Kidney (tissue), 14 donors: ENCODE results near the gene COL28A1. TPM values are rescaled to one million over a fixed set of nuclear protein-coding genes. Genes with fewer than 3 reads are reported as not detected.

Experiments
- DNase-seq, 5 donors: peaks; one replicate each; pipeline ENCODE4 v3.0.0-alpha.2; 2013 to 2020
- FAIRE-seq: peaks from 2 replicates; lab custom pipeline; 2012; peaks lifted over from hg19 to GRCh38; lab: Jason Lieb, UNC
- H3K27ac ChIP-seq, 2 donors: one replicate each; pipeline ENCODE4 v1.7.0; 2013; ENCODE audit warnings: low read depth in 2 of 2, low read length in 2 of 2, inconsistent platforms in 1 of 2
- H3K27me3 ChIP-seq: one replicate; pipeline ENCODE4 v1.7.1; 2013; ENCODE audit warnings: low read length, inconsistent platforms; ENCODE audit not compliant: control insufficient read depth, insufficient read depth
- H3K36me3 ChIP-seq, 3 donors: one replicate each; pipeline versions ENCODE4 v1.7.0 to v1.7.1; 2013; ENCODE audit warnings: low read length in 3 of 3, control low read depth in 1 of 3, inconsistent platforms in 1 of 3; ENCODE audit not compliant: insufficient read depth in 3 of 3, control insufficient read depth in 2 of 3
- H3K4me1 ChIP-seq, 3 donors: one replicate each; pipeline versions ENCODE4 v1.7.0 to v1.7.1; 2013; ENCODE audit warnings: low read length in 3 of 3, inconsistent platforms in 1 of 3, low read depth in 1 of 3; ENCODE audit not compliant: control insufficient read depth in 2 of 3, insufficient read depth in 2 of 3
- H3K4me3 ChIP-seq, 3 donors: one replicate each; pipeline versions ENCODE4 v1.7.0 to v1.8.1; 2013; ENCODE audit warnings: low read length in 3 of 3, control low read depth in 1 of 3, inconsistent platforms in 1 of 3
- H3K9ac ChIP-seq, 3 donors: one replicate each; pipeline versions ENCODE4 v1.7.0 to v1.7.1; 2013; ENCODE audit warnings: low read length in 3 of 3, control low read depth in 1 of 3, inconsistent platforms in 1 of 3
- H3K9me3 ChIP-seq, 3 donors: one replicate each; pipeline versions ENCODE4 v1.7.0 to v1.7.1; 2013; ENCODE audit warnings: low read length in 3 of 3, control low read depth in 1 of 3, inconsistent platforms in 1 of 3; ENCODE audit not compliant: control insufficient read depth in 2 of 3, insufficient read depth in 1 of 3
- intact Hi-C: fragments of 100-400 bp; cut with DNase I; formaldehyde crosslinking; loops from one replicate; pipeline ENCODE4 v1.11.1; 2022
- polyA plus RNA-seq: library from polyadenylated mRNA; stranded (reverse); fragments of 350-450 nt; fragmentation: Illumina TruSeq; extraction: RNeasy Lipid Tissue Mini Kit (QIAGEN cat#74804); gene quantifications from one replicate; pipeline ENCODE4 v1.2.3, GENCODE V29; 2014; ENCODE audit warnings: low read depth, low replicate concordance; ENCODE audit not compliant: insufficient read depth
- total RNA-seq: library from RNA; stranded (reverse); fragmentation: NEBNext Ultra II Directional; extraction: Animal tissue kit (Norgen Biotek cat#: 25700); gene quantifications from one replicate; pipeline ENCODE4 v1.2.1, GENCODE V29; 2021
- TF ChIP-seq, protein P1 (sequence below): IDR thresholded peaks from 3 replicates; pipeline ENCODE4 v1.5.1; 2012; ENCODE audit warnings: mild to moderate bottlenecking, moderate library complexity, borderline replicate concordance; ENCODE audit not compliant: insufficient read depth; ENCODE audit errors: extremely low read depth
- donor health status: control.
- donor health status: control.
- donor health status: control.
- donor health status: control.
- donor health status: control.
- donor health status: DM: yes; HTN: yes; CAD: no.
- donor health status: Normal renal cell carcinoma (clear cell type).

Gene COL28A1
- total and polyA plus RNA-seq, 2 donors from 2014 or later: 2.7 to 5.8 TPM

DNA sequence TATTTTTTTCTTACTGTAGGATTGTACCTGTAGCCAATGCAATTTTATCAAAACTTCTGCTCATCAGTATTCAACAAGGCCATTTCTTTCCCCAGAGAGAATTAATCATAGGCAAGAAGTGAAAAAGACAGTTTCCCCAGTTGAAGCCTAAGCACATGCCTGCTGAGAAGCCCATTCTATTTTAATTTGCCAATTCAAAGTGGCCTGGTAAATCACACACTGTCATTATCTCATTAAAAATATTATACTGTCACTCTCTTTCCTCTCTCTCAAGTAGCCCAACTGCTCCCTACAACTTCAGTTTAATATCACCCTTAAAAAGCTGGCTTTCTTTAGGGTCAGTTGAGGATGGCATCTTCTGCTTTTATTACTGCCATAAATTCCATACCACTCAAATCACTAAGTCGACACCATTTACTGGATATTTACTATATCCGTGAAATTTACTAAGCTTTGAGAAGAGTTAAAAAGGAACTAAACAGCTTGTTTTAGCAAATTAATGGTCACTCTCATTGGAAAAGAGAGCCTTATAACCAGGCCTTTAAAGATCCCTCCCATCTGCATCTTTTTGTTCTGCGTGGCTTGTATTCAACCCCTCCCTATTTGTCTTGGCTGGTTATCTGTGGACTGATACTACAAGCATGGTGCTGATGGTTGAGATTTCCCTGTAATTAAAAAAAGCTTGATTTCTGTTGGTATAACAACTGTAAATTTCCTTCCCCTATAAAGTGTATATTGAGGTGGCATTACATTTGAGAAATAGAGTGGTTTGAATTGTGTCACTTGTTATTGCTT is 30.6 kb downstream of the COL28A1 start:
- H3K36me3 ChIP-seq: no peaks in the 10 kb centered on the region
- H3K4me1 ChIP-seq: no peaks in the 10 kb centered on the region
- H3K4me3 ChIP-seq: no peak overlapping the region
- H3K9me3 ChIP-seq: no peaks in the 10 kb centered on the region
- DNase-seq (no peak), FAIRE-seq (no peak)
- no peak overlapping the region for H3K27ac ChIP-seq
- H3K27me3 ChIP-seq: no peaks in the 10 kb centered on the region
- intact Hi-C loops: no loop called here
- no peak overlapping the region for H3K9ac ChIP-seq
- TF ChIP-seq, protein P1, sequence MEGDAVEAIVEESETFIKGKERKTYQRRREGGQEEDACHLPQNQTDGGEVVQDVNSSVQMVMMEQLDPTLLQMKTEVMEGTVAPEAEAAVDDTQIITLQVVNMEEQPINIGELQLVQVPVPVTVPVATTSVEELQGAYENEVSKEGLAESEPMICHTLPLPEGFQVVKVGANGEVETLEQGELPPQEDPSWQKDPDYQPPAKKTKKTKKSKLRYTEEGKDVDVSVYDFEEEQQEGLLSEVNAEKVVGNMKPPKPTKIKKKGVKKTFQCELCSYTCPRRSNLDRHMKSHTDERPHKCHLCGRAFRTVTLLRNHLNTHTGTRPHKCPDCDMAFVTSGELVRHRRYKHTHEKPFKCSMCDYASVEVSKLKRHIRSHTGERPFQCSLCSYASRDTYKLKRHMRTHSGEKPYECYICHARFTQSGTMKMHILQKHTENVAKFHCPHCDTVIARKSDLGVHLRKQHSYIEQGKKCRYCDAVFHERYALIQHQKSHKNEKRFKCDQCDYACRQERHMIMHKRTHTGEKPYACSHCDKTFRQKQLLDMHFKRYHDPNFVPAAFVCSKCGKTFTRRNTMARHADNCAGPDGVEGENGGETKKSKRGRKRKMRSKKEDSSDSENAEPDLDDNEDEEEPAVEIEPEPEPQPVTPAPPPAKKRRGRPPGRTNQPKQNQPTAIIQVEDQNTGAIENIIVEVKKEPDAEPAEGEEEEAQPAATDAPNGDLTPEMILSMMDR: no peak

DNA sequence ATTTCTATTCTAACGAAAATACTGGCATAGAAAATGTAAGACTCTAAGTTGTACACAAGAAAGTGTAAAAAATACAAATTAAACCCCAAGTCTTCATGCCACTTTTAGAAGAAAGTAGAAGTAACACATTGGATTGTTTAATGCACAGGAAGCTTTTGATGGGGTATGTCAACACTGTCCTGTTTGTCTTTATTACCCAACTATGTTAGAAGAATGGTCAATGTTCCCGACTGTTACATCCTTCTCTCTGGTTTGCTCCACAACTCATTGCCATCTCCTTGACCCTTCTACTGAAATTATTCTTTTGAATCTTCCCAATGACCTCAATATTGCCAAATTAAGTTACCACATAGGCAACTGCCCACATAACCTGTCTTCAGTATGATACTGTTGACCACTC is 35.8 kb downstream of the COL28A1 start:
- no peak for FAIRE-seq
- Histone ChIP-seq H3K9ac (no peak overlapping the region), H3K27me3 (no peaks in the 10 kb centered on the region), H3K9me3 (no peaks in the 10 kb centered on the region), H3K27ac (no peak overlapping the region), H3K4me3 (no peak overlapping the region), H3K4me1 (no peaks in the 10 kb centered on the region), H3K36me3 (no peaks in the 10 kb centered on the region)
- TF ChIP-seq, protein P1: no peak
- intact Hi-C loops: no loop called here
- no peak for DNase-seq

DNA sequence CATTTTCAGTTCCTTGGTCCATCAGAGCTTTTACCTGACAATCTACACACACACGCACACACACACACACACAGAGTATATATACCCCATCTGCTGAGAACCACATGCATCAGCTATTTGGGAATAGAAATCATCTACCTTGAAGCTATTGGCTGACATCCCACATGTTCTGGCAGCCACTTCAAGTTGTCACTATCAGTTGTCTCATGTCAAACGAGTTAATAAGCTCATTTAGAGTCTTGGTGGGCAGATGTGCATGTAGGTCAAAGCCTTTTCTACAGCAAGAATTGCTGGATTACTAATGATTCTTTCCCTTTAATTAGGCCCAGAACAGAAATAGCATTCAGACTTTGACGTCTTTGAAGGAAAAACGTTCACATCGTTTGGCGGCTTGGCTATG is 36.8 kb downstream of the COL28A1 start:
- H3K4me1 ChIP-seq: no peaks in the 10 kb centered on the region
- H3K27me3 ChIP-seq: no peaks in the 10 kb centered on the region
- no peak overlapping the region for H3K4me3 ChIP-seq
- H3K27ac ChIP-seq: no peak overlapping the region
- H3K36me3 ChIP-seq: no peaks in the 10 kb centered on the region
- intact Hi-C loops: no loop called here
- FAIRE-seq: no peak
- no peak overlapping the region for H3K9ac ChIP-seq
- TF ChIP-seq, protein P1: no peak
- no peaks in the 10 kb centered on the region for H3K9me3 ChIP-seq
- DNase-seq: no peak
